Measurements from ENCODE around the gene NRXN3.

NRXN3 gene

GRCh38 chr14:79573486-79573885 lies 1403.3 kb downstream of the NRXN3 start:
- DNase-seq, result no peak

- DNase-seq, result no peak
Measured at GRCh38 chr14:79575032-79575431, 1404.9 kb downstream of the NRXN3 start.

GRCh38 chr14:79576424-79576823 lies 1406.3 kb downstream of the NRXN3 start:
- no peak for DNase-seq

- DNase-seq, result no peak
Measured at GRCh38 chr14:79578470-79578869, 1408.3 kb downstream of the NRXN3 start.

- DNase-seq, result no peak
Measured at GRCh38 chr14:79580414-79580813, 1410.2 kb downstream of the NRXN3 start.

GRCh38 chr14:79580906-79581305 lies 1410.7 kb downstream of the NRXN3 start:
- no peak for DNase-seq

- DNase-seq, result no peak
Measured at GRCh38 chr14:79581912-79582576, 1411.9 kb downstream of the NRXN3 start.

GRCh38 chr14:79583738-79584408 lies 1413.7 kb downstream of the NRXN3 start:
- DNase-seq, result no peak

- DNase-seq, result no peak
Measured at GRCh38 chr14:79584679-79585078, 1414.5 kb downstream of the NRXN3 start.

- DNase-seq, result no peak
Measured at GRCh38 chr14:79585845-79586244, 1415.7 kb downstream of the NRXN3 start.

- DNase-seq, result no peak
Measured at GRCh38 chr14:79586416-79586815, 1416.2 kb downstream of the NRXN3 start.

- DNase-seq, result no peak
Measured at GRCh38 chr14:79586989-79587598, 1416.9 kb downstream of the NRXN3 start.

GRCh38 chr14:79587875-79588274 lies 1417.7 kb downstream of the NRXN3 start:
- DNase-seq, result no peak

GRCh38 chr14:79588398-79588797 lies 1418.2 kb downstream of the NRXN3 start:
- DNase-seq, result no peak

GRCh38 chr14:79596551-79596950 lies 1426.4 kb downstream of the NRXN3 start:
- DNase-seq, result no peak

- no peak for DNase-seq
Measured at GRCh38 chr14:79597566-79597965, 1427.4 kb downstream of the NRXN3 start.

- DNase-seq, result no peak
Measured at GRCh38 chr14:79598339-79598738, 1428.2 kb downstream of the NRXN3 start.

GRCh38 chr14:79599239-79599638 lies 1429.1 kb downstream of the NRXN3 start:
- no peak for DNase-seq

GRCh38 chr14:79600406-79600805 lies 1430.2 kb downstream of the NRXN3 start:
- no peak for DNase-seq

- no peak for DNase-seq
Measured at GRCh38 chr14:79601579-79601978, 1431.4 kb downstream of the NRXN3 start.

GRCh38 chr14:79602045-79602444 lies 1431.9 kb downstream of the NRXN3 start:
- no peak for DNase-seq

- no peak for DNase-seq
Measured at GRCh38 chr14:79602742-79603141, 1432.6 kb downstream of the NRXN3 start.

GRCh38 chr14:79605849-79606248 lies 1435.7 kb downstream of the NRXN3 start:
- no peak for DNase-seq

- DNase-seq, result no peak
Measured at GRCh38 chr14:79608446-79608845, 1438.3 kb downstream of the NRXN3 start.
